ENCODE data around the gene CHMP2A.
"Not testable (repeated sequence)": the region's sequence is repeated elsewhere in the genome, so short reads cannot be mapped to it uniquely, and the experiment has no call there.

The CHMP2A gene

GRCh38 chr19:58581227-58582141 lies 26.6 kb upstream of the CHMP2A start:
- peak; percentile 97 for TF ChIP-seq CTCF (conservative IDR thresholded peaks at IDR 0.05; ENCODE audit: control insufficient read depth, insufficient read depth, low read depth, low read length)
- H3K4me3 ChIP-seq (ENCODE audit: control insufficient read depth, low read depth, low read length), result no peak overlapping the region
- peak; percentile 89 for DNase-seq (ENCODE audit: low read depth)

GRCh38 chr19:58579473-58580142 lies 24.7 kb upstream of the CHMP2A start:
- no peak for DNase-seq (ENCODE audit: low read depth)
- no peak overlapping the region for H3K4me3 ChIP-seq (ENCODE audit: control insufficient read depth, low read depth, low read length)

GRCh38 chr19:58578012-58578925 lies 23.4 kb upstream of the CHMP2A start:
- H3K4me3 ChIP-seq (ENCODE audit: control insufficient read depth, low read depth, low read length), result no peak overlapping the region
- DNase-seq (ENCODE audit: low read depth), result no peak
- no peak for TF ChIP-seq CTCF (conservative IDR thresholded peaks at IDR 0.05; ENCODE audit: control insufficient read depth, insufficient read depth, low read depth, low read length)

More at GRCh38 chr19:58579473-58580142, 24.7 kb upstream of the CHMP2A start:
- no peak for TF ChIP-seq CTCF (conservative IDR thresholded peaks at IDR 0.05; ENCODE audit: control insufficient read depth, insufficient read depth, low read depth, low read length)

GRCh38 chr19:58577581-58577980 lies 22.7 kb upstream of the CHMP2A start:
- not testable (repeated sequence) for H3K4me3 ChIP-seq (ENCODE audit: control insufficient read depth, low read depth, low read length); DNase-seq (ENCODE audit: low read depth)

GRCh38 chr19:58575183-58576041 lies 20.5 kb upstream of the CHMP2A start:
- peak overlapping the region; percentile 83 for H3K4me3 ChIP-seq (ENCODE audit: control insufficient read depth, low read depth, low read length)
- DNase-seq (ENCODE audit: low read depth), result peak; percentile 87
- no peak for TF ChIP-seq CTCF (conservative IDR thresholded peaks at IDR 0.05; ENCODE audit: control insufficient read depth, insufficient read depth, low read depth, low read length)

- no peak for DNase-seq (ENCODE audit: low read depth)
- no peak for TF ChIP-seq CTCF (conservative IDR thresholded peaks at IDR 0.05; ENCODE audit: control insufficient read depth, insufficient read depth, low read depth, low read length)
- H3K4me3 ChIP-seq (ENCODE audit: control insufficient read depth, low read depth, low read length), result peak overlapping the region; percentile 92
Observed at GRCh38 chr19:58573658-58574164, 18.8 kb upstream of the CHMP2A start.
